GM19438 (cell line): Measurements from ENCODE around the gene ACTA2.
A peak's percentile ranks its signal among the peaks of the same experiment; 100 is the strongest.

Source experiments
- ATAC-seq: cut with Tn5 transposase; IDR thresholded peaks from one replicate; pipeline ENCODE4 v1.9.1; 2021; ENCODE audit warnings: low read depth; ENCODE audit not compliant: unreplicated experiment

ACTA2 gene

DNA sequence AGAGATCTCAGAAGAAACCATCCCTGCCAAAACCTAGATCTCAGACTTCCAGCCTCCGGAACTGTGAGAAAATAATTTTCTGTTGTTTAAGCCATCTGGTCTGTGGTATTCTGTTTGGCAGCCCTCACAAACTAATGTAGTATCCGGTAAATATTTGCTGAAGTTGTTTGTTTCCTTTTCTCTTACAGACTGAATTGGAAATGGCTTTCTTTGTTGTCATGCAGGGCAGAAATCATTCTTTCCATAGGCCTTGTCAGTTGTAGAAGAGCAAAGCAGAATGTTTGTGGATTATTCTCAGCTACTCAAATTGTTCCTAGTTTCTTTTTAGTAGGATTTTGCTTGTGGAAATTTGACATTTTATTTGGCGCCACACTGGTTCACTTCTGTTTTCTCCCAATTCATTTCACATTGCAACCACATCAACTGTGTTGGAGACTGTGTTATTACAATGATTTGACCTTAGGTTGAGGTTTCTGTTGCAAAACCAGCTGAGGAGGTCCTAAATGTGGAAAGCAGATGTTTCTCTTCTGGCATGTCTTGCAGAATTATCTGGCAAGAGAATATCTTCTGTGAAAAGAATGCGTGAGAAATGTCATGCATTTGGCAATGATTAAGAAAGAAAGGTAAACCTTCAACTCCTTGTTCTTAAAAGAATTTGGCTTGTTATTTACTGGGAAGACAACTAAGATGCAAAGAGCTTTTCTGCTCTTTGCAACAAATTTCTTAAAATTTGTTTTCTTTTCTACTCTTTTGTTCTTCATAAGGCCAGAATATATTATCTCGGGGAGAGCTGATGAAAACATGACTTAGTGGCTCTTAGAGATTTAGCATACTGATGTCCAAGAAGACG is 25.8 kb downstream of the ACTA2 start:
- no peak for ATAC-seq

DNA sequence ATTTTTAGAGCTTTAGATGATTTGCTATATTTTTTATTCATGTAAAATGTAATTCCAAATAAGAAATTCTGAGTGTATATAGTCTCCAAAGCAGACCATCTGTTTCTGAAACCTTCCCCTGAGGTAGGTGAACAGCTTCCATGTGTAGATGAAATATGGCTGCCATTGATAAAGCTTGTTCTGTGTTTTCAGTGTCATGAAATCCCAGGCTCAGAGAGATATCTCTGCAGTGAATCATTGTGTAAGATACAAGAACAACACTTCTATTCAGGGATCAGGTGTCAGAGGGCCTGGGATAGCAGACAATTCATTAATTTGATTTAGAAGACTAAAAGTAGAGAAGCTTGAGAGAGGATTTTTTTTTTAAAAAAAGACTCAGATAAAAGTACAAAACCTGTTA is 29.1 kb downstream of the ACTA2 start:
- ATAC-seq = no peak

DNA sequence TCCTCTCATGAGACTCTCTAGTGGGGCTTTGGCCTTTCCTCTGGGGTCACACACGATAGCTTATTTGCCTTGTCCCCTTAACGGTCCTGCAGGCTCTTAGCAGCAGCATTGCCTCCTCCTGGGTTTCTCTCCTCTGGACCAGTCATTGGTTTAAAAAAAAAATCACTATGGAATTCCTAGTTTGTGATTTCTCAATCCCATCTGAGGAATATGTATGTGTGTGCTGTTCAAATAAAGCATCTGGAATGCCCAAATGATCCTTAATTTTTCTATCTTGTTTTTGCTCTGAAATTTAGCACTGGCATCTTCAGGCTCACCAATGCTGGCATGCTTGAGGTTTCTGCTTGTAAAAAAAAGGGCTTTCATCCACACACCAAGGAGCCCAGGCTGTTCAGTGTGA is 30.5 kb downstream of the ACTA2 start:
- no peak for ATAC-seq

DNA sequence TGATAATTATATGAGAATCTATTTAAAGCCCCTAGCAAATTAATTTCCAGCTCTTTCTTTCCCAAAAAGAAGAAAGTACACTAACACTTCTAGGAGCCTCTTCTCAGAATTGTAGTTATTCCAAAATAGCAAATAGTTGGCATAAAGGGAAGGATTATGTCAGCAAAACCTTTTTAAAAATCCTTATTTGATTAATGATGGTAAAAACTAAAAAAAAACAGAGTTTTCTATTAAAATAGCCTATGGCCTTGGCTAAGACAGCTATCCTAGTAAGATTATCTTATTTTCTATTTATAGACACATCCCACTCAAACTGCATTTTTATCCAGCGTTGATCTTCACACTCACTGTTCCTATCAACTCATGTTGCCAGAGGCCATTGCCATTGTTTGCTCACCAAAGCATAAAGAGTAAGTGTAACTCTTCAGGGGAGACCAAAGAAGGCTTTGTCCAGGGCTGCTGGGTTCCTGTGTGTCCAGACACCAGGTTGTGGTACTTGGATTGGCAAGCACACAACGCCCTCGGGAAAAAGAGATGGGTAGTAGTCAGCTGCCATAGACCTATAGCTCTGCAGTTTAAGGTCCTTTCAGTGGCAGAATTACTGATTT is 31.5 kb downstream of the ACTA2 start:
- ATAC-seq = no peak

DNA sequence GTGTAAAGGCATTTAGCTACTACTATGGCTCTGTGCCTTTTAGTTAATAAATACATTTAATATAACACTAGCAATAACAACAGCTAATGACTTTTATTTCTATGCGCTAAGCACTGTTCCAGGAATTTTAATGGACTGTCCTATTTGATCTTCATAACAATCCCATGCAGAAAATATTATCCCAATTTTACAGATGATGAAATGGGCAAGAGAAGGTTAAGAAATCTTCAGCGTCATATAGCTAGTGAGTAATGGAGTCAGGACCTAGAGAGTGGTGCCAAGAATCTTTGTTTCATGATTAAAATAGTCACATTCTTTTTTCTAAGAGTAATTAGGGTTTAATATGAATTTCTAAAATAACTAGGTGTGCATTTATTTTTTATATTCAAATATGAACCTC is 32.4 kb downstream of the ACTA2 start:
- ATAC-seq = no peak

DNA sequence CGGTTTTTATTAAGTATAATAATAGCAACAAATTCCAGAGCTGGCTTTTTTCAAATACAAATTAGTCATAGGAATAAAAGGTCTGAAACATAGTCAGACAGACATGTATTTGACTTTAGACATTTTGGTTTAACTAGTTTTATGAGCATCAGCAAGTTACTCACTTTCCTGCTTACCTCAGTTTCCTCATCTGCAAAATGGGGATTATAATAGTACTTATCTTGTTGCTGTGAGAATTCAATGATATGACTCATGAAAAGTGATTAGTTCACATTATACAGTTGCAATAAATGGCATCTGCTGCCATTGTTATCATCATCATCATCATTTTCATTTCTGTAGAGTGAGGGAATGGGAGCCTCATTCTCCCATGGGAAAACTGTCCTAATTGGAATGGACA is 33.5 kb downstream of the ACTA2 start:
- no peak for ATAC-seq

DNA sequence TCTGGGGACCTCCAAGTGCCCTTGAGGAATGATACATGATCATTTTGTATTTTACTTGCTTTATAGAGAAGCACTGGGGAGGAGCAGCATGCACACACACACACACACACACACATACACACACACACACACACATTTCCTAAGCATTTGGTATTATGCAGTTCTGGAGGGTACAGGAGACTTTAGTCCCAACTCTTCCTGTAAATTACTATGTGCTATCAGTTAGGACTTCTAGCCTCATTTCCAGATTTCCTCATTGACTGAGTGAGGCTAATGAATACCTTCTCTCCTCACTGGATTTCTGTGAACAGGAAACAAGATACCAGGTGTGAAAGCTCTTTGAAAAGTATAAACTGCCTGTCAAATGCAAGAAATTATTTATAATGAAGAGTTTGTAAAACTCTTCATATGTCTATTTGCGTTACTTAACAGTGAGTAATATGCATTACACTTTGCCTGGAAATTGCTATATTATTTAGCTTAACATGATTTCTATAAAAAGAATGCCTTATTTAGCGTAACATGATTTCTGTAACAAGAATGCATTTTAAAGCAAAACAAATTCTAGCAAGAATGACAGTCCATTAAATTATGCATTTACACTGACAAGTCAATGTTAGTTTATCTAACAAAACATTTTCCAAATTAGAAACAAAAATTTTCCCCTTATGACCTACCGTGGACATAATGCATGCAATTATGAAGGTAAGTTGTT is 34.2 kb downstream of the ACTA2 start:
- no peak for ATAC-seq

DNA sequence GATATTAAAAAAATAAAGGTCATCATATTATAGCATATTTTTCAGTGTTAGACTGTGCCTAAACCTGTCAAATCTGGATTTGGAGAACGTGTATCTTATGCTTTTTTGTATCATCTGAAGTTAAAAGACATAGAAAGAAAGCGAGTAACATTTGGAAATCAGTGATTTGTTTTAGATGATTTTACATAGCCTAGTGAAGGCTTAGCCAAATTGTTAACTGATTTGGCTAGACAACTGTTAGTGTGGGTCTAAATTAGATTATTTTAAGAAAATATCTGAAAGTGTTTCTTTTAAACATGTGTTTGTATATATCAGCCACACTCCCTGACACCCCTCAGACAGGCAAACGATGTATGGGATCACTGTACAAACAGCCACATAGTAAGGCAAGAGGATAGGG is 35.6 kb downstream of the ACTA2 start:
- ATAC-seq = no peak

DNA sequence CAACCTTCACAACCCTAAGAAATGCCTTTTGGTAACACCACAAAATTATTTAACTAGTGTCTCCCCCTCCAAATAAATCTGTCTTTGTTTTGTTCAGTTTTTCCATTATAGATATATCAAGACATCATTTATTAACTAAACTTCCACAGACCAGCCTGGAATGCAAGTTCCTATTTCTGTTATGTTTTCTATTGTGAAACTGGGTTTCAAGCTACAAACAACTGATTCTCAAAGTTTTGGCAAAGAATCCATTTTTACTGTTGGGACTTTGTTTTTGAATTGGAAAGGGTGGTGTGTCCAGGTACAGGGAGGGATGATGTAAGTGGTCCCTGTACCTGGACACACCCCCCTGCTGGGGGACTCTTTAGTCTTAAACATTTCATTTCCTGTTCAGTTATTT is 36.3 kb downstream of the ACTA2 start:
- ATAC-seq = no peak

DNA sequence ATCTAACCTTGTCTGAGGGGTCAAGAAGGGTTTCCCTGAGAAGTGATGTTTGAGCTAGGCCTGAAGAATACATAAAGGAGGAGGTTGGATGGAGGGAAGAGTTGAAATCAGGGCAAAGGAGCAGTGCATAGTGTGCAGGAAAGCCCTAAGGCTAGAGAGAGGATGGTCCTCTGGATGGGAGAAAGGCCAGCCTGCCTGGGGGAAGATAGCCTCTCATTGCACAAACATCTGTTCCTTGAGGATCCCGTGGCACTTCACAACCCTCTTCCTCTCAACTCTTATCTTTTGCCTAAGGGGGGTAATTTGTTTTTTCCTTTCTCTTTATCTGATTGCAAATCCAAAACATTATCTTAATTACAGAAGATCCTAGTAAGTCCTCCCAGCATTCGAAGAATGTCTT is 36.8 kb downstream of the ACTA2 start:
- ATAC-seq = no peak

DNA sequence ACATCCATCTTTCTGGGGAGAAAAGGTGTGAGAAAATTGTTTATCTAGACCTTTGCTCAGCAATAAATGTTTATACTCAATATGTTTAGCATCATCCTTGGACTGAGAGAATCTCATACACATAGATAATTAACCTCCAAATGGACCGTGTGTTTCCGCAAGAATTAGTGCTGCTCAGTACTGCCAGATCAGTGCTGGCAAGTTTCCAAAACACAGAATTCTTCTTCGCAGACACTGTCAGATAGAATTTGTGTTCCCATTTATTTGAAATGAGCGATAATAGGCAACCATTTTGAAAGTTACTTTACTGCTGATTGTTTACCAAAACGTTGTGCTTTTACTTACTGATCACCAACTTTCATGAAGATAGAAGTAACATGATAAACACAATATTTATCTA is 38.8 kb downstream of the ACTA2 start:
- ATAC-seq = no peak

DNA sequence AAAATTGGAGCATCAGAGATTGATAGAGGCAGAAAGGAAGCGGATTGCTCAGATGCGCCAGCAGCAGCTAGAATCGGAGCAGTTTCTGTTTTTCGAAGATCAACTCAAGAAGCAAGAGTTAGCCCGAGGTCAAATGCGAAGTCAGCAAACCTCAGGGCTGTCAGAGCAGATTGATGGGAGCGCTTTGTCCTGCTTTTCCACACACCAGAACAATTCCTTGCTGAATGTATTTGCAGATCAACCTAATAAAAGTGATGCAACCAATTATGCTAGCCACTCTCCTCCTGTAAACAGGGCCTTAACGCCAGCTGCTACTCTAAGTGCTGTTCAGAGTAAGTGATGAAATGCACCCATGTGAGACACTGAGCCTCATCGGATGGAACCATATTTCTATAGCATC is 39.4 kb downstream of the ACTA2 start:
- ATAC-seq = no peak

DNA sequence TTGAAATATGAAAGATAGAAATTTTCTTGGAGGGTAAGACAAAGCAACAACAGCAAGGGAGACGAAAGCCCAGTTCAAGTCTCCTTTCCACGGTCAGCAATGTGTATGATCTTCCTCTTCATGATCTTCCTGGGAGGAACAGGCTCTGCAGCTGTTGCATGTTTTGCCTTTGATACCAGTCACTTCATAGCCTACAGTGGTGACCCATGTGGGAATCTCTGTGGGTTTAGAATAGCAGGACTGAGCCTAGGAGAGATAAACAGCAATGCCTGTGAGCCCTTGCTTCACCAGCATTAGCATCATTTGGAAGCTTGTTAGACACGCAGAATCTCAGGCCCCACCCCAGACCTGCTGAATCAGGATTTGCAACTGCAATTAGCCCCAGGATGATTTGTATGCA is 40.7 kb downstream of the ACTA2 start:
- no peak for ATAC-seq

DNA sequence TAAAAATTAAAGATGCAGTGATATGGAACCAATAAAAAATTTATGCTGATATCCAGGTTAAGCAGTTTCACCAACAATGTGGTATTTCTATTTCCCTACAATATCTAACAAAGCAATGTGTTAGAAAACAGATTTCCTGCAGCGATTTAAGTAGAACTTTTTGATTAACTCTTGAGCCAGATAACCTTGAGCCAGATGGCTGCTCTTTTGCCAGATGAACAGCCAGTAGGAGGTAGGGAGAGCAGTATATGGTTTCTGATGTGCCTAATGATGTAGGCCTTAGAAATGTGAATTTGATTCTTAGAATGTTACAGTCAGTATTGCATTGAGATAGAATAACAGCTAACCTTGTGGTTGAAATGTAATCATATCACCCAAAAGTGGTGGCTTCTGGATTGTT is 41.5 kb downstream of the ACTA2 start:
- no peak for ATAC-seq

DNA sequence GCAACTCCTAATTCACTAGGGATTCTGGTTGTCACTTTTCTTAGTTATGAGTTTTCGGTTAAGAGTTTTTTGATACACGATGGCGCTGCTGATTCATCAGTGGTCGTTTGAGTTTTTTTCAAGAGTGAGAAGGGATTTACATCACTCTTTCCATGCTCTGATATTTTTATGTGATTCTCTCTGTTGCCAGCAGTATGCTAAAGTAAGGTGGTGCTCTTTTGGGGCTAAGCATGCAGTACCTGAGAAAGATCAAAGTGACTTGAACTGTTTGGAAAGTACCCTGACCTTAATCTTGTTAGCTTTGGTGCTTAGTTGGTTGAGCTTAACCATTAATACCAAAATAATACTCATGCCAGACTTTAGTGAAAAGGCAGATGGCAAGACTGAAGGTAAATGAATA is 44.4 kb downstream of the ACTA2 start:
- no peak for ATAC-seq

DNA sequence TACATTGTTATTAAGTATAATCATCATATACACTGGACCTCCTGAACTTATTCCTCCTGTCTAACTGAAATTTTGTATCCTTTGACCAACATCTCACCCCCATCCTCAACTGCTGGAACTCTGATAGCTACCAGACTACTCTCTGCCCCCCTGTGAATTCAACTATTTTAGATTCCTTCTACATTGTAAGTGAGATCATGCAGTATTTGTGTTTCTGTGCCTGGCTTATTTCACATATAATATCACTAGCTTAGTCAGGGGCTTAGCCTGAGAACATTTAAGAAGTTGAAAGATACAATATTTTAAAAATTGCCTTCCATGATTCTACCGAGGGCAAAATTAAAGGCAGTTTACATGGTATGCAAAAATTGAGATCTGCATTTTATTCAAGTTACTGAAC is 45.7 kb downstream of the ACTA2 start:
- ATAC-seq = no peak

DNA sequence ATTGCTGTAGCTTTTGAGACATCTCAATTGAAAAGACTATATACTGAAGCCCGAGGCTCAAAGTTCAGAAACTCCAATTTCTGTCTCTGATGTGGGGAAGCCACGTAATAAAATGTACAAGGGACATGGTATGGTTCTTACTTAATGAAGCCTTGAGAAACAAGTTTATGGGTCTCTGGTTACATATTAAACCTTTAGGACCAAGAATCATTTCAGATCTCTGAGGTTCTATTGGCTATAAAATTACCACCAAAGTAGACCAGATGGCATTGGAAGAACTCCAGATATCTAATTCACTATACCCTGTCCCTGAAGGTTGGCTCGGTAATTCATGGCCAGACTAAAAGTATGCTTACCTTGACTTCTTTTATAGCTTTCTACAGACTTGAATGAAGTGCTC is 48.9 kb downstream of the ACTA2 start:
- ATAC-seq = no peak

DNA sequence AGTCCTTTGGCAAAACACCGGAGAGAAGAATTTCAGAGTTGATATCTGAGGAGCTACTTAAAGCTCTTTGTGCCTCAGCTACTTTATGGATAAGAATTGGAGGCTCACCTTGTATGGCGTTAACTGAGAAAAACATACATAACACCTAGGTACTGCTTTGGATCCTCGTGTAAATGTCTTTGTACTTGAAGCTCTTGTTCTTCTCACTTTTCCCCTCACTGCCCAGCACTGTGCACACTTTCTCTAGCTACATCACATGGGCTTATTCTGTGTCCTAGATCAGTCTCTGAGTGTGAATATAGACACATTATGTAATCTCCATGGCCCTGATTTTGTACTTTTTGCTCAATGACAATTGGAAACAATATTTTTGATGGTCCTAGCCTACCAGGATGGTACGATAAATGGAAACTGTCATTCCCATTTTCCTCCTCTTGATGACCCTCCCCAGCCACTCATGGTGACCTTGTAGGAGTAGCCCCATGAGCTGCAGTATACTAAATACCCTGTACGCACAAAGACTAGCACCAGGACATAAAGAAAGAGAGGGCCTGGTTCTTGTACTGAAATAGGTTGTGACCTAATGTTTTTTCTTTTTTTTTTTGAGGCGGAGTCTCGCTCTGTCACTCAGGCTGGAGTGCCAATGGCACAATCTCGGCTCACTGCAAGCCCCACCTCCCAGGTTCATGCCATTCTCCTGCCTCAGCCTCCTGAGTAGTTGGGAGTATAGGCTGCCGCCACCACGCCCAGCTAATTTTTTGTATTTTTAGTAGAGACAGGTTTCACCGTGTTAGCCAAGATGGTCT is 50.4 kb downstream of the ACTA2 start:
- ATAC-seq = peak; percentile 34

DNA sequence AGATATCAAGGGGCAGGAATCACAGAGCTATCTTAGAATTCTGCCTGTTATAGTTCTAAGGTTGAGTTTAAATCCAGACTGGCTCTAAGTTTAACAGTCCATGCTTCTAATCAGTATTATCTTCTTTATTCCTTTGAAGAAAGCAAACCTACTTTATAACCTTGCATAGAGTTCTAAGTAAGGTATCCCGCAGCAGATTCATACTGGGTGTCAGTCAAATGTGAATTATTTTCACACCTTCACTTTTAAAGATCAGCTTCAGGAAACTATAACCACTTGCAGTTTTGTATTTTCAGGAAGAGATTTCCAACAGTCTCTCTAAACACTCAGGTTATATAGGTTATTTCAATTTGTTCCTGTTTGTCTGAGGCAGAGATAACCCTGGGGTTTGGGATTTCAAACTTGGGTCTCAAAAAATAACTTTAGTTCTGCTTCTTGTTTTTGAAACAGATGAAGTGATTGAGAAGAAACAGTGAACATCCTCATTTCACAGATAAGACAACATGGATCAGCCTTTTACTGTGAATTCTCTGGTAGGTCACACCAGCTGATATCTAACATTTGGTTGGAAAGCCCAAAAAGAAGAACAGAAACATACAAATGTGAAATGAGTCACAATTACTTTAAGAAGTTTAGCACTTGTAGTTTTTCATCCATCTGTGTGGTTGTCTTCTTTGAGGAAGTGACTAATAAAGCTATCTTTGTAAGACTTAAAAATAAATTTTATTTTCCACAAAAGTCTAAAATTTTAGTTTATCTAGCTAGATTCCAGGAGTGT is 51.2 kb downstream of the ACTA2 start:
- peak; percentile 88 for ATAC-seq

DNA sequence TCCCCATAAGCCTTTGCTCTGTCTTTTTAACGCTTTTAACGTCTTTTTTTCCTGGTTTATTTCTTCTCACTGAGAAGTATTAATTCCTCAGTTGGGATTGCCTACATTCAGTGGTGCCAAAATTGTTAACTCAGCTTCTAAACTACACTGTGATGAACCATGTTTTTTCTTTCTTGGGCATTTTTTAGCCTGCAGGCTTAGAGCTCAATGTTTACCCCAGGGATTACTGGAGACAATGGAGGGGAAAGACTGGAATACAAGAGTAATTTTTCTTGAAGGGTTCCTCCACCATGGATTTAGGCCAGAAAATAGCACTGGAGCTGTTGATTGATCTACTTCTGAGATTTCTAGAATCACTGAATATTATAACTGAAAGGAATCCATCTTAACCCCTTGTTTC is 52.7 kb downstream of the ACTA2 start:
- ATAC-seq = no peak
